Upper lobe of left lung (tissue), 6 donors: Measurements from ENCODE around the gene GMIP. TPM values are rescaled to one million over a fixed set of nuclear protein-coding genes. Genes with fewer than 3 reads are reported as not detected.
A peak's percentile ranks its signal among the peaks of the same experiment; 100 is the strongest.

Source experiments
- ATAC-seq, 2 donors: fragments of 200-7000 bp; cut with Tn5 transposase; one replicate each; pipeline ENCODE4 v1.9.1; 2022; ENCODE audit warnings: mild to moderate bottlenecking in 2 of 2, moderate library complexity in 2 of 2; ENCODE audit not compliant: low FRiP score in 2 of 2
- DNase-seq, 2 donors: peaks; one replicate each; pipeline ENCODE4 v3.0.0-alpha.2; 2019 to 2020
- H3K27ac ChIP-seq, 4 donors: fragments of 200-600 bp; sonication (generic); one replicate each; pipeline ENCODE4 v1.5.1; 2016 to 2019
- H3K27me3 ChIP-seq, 4 donors: fragments of 200-600 bp; sonication (generic); one replicate each; pipeline ENCODE4 v1.5.1; 2017 to 2019
- H3K36me3 ChIP-seq, 4 donors: fragments of 200-600 bp; sonication (generic); one replicate each; pipeline ENCODE4 v1.5.1; 2016 to 2019
- H3K4me1 ChIP-seq, 4 donors: fragments of 200-600 bp; sonication (generic); one replicate each; pipeline ENCODE4 v1.5.1; 2018 to 2019
- H3K4me3 ChIP-seq, 4 donors: fragments of 200-600 bp; sonication (generic); one replicate each; pipeline ENCODE4 v1.5.1; 2017 to 2019; ENCODE audit warnings: mild to moderate bottlenecking in 2 of 4, moderate library complexity in 1 of 4
- H3K9me3 ChIP-seq, 4 donors: fragments of 200-600 bp; sonication (generic); one replicate each; pipeline ENCODE4 v1.5.1; 2018 to 2019
- EP300 ChIP-seq, 4 donors: sonication (generic); formaldehyde crosslinking; IDR thresholded peaks; one replicate each; pipeline ENCODE4 v1.5.1; 2017; ENCODE audit warnings: antibody characterized with exemption in 4 of 4, control low read depth in 2 of 4
- POLR2A ChIP-seq, 4 donors: fragments of 450-650 bp; IDR thresholded peaks; one replicate each; pipeline ENCODE4 v1.5.1; 2016 to 2017; ENCODE audit warnings: antibody characterized with exemption in 4 of 4, mild to moderate bottlenecking in 2 of 4
- POLR2AphosphoS5 ChIP-seq, 2 donors: sonication (generic); formaldehyde crosslinking; IDR thresholded peaks; one replicate each; pipeline ENCODE4 v1.5.1; 2017; ENCODE audit warnings: antibody characterized with exemption in 2 of 2
- WGBS, 2 donors: methylation state at CpG; one replicate each; pipeline ENCODE4 v1.1.5; 2017 to 2018; 5-methylcytosine and 5-hydroxymethylcytosine counted together
- total RNA-seq, 6 donors: library from RNA; depleted of rRNA in 4 of 6; stranded (reverse); fragments of >200 nt in 4 of 6; gene quantifications; one replicate each; pipeline versions ENCODE4 v1.1.0 to v1.2.1, GENCODE V29; 2016 to 2021
- TF ChIP-seq, protein P1 (sequence below), 6 experiments: fragments of 450-650 bp in 4 of 6; fragments of 200-600 bp in 2 of 6; sonication (generic) in 2 of 6; IDR thresholded peaks; one replicate each; pipeline ENCODE4 v1.5.1; 2016 to 2019; ENCODE audit warnings: antibody characterized with exemption in 6 of 6
- donor health status: DM: no; HTN: no; CAD: no; lungs with moderate emphysema.
- donor health status: DM: no; HTN: yes; CAD: no; lungs with severe emphysema.

The GMIP gene
- total RNA-seq, 6 donors from 2014 or later = 20.8 to 109 (median 49.1) TPM

DNA sequence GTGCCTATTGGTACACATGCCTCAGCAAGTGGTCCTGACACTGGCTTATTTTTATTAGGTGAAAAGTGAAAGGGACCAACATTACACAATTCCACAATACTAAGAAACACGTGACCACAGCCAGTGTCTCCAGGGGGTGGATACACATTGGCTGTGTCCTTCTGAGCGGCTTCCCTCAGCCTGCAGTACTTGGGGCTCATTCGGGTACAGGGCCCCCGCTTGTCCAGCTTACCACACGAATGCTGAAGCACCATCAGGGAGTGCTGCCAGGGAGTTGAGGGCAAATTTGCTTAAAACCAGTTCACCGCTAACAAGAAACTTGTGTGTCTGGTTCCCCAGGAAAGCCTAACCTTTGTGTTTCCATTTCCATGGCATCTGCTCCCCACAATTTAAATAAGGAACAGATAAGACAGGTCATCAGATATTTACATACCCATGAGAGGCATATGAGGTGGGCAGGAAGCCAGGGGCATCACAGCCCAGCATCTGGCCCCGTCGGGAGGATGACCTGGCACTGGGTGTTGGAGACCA, 48.2 kb downstream of the GMIP start:
- H3K4me3 ChIP-seq = no peak overlapping the region
- WGBS, 2 donors = 40 to 61% methylated on average over 4 to 6 of the region's 8 CpGs
- H3K4me1 ChIP-seq = peaks cover 13 to 41% (median 21%) of the 10 kb centered on the region in 4 donors
- TF ChIP-seq EP300 (IDR thresholded peaks at IDR 0.05) (no peak), POLR2A (IDR thresholded peaks at IDR 0.05) (peak in 1 of 4 donors; percentile 21)
- ATAC-seq = peak; percentile 62 to 79
- peak overlapping the region; percentile 32 to 68 (median 46) for H3K27ac ChIP-seq
- peak in 1 of 2 donors; percentile 76 for DNase-seq
- H3K27me3 ChIP-seq = no peaks in the 10 kb centered on the region
- no peaks in the 10 kb centered on the region for H3K9me3 ChIP-seq
- H3K36me3 ChIP-seq = no peaks in the 10 kb centered on the region

DNA sequence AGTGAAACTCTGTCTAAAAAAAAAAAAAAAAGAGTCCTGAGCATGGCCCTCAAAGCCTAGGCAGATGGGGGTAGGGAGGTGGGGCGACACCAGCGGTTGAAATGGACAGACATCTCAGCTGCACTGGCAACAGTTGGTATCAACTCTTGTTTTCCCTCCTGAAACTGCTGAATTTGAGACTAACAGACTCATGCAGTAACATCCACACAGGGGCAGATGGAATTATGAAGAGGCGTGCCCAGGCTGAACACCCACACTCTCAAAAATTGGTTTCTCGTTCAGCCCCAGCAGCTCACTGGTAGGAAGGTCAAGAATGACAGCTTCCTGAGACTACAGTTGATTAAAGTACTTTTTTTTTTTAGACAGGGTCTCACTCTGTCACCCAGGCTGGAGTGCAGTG, 49.1 kb downstream of the GMIP start:
- no peak for TF ChIP-seq POLR2A (IDR thresholded peaks at IDR 0.05)
- no peak for TF ChIP-seq EP300 (IDR thresholded peaks at IDR 0.05)
- TF ChIP-seq, protein P1, sequence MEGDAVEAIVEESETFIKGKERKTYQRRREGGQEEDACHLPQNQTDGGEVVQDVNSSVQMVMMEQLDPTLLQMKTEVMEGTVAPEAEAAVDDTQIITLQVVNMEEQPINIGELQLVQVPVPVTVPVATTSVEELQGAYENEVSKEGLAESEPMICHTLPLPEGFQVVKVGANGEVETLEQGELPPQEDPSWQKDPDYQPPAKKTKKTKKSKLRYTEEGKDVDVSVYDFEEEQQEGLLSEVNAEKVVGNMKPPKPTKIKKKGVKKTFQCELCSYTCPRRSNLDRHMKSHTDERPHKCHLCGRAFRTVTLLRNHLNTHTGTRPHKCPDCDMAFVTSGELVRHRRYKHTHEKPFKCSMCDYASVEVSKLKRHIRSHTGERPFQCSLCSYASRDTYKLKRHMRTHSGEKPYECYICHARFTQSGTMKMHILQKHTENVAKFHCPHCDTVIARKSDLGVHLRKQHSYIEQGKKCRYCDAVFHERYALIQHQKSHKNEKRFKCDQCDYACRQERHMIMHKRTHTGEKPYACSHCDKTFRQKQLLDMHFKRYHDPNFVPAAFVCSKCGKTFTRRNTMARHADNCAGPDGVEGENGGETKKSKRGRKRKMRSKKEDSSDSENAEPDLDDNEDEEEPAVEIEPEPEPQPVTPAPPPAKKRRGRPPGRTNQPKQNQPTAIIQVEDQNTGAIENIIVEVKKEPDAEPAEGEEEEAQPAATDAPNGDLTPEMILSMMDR (IDR thresholded peaks at IDR 0.05) = no peak
- TF ChIP-seq POLR2AphosphoS5 (IDR thresholded peaks at IDR 0.05) = no peak
- Histone ChIP-seq H3K27ac (peak overlapping the region; percentile 32 to 68 (median 46)), H3K4me1 (peaks cover 13 to 41% (median 21%) of the 10 kb centered on the region in 4 donors), H3K4me3 (no peak overlapping the region), H3K9me3 (no peaks in the 10 kb centered on the region), H3K27me3 (no peaks in the 10 kb centered on the region), H3K36me3 (no peaks in the 10 kb centered on the region)
- DNase-seq (no peak), ATAC-seq (no peak)
- WGBS, 2 donors = 82 to 87% methylated on average over 4 of the region's 4 CpGs

DNA sequence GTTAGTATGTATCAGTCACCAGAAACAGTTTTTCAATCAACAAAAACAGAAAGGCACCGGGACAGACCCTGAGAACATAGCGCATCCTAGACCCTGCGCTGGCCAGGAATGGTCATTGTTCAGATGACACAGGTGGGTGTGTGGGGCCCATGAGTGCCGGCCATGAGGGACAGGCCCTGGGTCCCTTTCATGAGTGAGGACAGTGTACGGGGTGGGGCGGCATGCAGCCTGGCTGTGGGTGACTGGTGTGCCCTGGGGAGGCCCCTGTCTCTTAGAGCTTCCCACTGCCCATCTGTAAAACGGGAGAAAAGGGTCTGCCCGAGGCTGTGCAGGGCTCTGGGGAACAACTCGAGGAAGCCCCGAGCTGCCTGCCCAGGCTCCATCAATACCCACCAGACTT, 50.8 kb downstream of the GMIP start:
- Histone ChIP-seq H3K4me1 (peaks cover 13 to 41% (median 21%) of the 10 kb centered on the region in 4 donors), H3K36me3 (no peaks in the 10 kb centered on the region), H3K27me3 (no peaks in the 10 kb centered on the region), H3K4me3 (no peak overlapping the region), H3K9me3 (no peaks in the 10 kb centered on the region), H3K27ac (no peak overlapping the region)
- 97 to 99% methylated on average over 4 to 8 of the region's 10 CpGs for WGBS, 2 donors
- TF ChIP-seq, protein P1 (IDR thresholded peaks at IDR 0.05) = no peak
- TF ChIP-seq POLR2A (IDR thresholded peaks at IDR 0.05) (no peak), POLR2AphosphoS5 (IDR thresholded peaks at IDR 0.05) (no peak), EP300 (IDR thresholded peaks at IDR 0.05) (no peak)
- ATAC-seq = peak in 1 of 2 donors; percentile 53
- no peak for DNase-seq

DNA sequence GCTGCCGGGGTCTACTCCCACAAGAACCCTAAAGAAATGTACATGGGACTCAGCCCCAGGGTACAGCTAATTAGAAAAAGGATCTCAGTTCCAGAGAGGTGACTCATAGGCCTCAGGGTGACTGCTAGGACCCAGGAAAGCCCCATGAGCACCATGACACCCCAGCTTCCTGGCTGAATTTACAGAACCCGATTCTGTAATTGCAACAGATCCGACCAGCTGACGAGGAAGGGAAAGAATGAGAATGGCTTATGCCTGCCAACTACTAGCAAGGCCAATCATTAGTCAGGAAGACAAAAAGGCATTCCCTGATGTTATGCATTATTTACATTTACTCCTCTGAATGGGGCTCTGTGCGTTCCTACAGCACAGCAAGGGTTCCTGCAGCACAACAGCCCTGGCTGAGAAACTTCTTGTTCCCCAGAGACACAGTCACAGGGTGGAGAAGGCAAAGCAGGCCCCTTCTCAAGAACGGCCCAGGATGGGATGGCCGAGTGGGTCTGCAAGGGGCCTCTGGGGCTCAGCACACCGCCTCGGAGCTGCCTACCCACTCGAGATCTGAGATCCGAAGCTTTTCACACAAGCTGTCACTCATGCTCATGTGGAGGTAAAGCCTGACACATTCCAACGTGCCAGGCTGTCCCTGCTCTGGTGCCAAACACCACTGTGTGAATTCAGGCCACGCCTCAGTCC, 52.2 kb downstream of the GMIP start:
- Histone ChIP-seq H3K4me3 (no peak overlapping the region), H3K27me3 (no peaks in the 10 kb centered on the region), H3K36me3 (no peaks in the 10 kb centered on the region), H3K4me1 (peaks cover 13 to 36% (median 21%) of the 10 kb centered on the region in 4 donors), H3K27ac (peak overlapping the region; percentile 55 to 86 (median 58)), H3K9me3 (no peaks in the 10 kb centered on the region)
- DNase-seq (peak in 1 of 2 donors; percentile 77), ATAC-seq (peak; percentile 50 to 71)
- TF ChIP-seq EP300 (IDR thresholded peaks at IDR 0.05) = peak in 1 of 4 donors; percentile 48
- peak; percentile 34 to 65 for TF ChIP-seq POLR2AphosphoS5 (IDR thresholded peaks at IDR 0.05)
- no peak for TF ChIP-seq POLR2A (IDR thresholded peaks at IDR 0.05)
- TF ChIP-seq, protein P1 (IDR thresholded peaks at IDR 0.05) = no peak
- WGBS, 2 donors = 48 to 50% methylated on average over 6 to 13 of the region's 13 CpGs

DNA sequence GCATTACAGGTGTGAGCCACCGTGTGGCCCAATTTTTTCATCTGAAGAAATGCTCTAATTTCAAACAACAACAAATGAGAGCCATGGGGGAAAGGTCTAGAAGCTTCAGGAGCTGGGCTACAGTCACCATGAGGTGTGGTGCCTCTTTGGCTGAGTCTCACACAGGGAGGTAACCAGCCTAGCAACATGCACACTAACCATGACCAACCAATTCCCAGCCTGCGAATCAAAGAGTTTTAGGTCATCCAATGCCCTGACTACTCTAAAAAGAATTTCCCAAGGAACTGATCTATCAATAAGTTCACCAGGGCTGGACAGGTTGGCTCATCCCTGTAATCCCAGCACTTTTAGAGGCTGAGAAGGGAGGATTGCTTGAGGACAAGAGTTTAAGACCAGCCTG, 54.9 kb downstream of the GMIP start:
- WGBS, 2 donors = 83 to 84% methylated on average over 2 of the region's 2 CpGs

More for the DNA sequence above, 54.9 kb downstream of the GMIP start:
- ATAC-seq = no peak
- Histone ChIP-seq H3K36me3 (no peaks in the 10 kb centered on the region), H3K27me3 (no peaks in the 10 kb centered on the region), H3K9me3 (no peaks in the 10 kb centered on the region), H3K4me1 (peaks cover 11 to 15% (median 13%) of the 10 kb centered on the region in 4 donors), H3K4me3 (no peak overlapping the region), H3K27ac (peak overlapping the region in 1 of 4 donors; percentile 5)
- TF ChIP-seq, protein P1 (IDR thresholded peaks at IDR 0.05) = no peak
- TF ChIP-seq POLR2AphosphoS5 (IDR thresholded peaks at IDR 0.05) (no peak), POLR2A (IDR thresholded peaks at IDR 0.05) (no peak), EP300 (IDR thresholded peaks at IDR 0.05) (no peak)
- no peak for DNase-seq
